ENCODE results near the gene CFAP70. TPM values are rescaled to one million over a fixed set of nuclear protein-coding genes. Genes with fewer than 3 reads are reported as not detected.
"Not testable (repeated sequence)": the region's sequence is repeated elsewhere in the genome, so short reads cannot be mapped to it uniquely, and the experiment has no call there.

Gene CFAP70
- total RNA-seq, 4 donors from 2014 or later, result 2.0 to 3.2 (median 3.0) TPM

DNA sequence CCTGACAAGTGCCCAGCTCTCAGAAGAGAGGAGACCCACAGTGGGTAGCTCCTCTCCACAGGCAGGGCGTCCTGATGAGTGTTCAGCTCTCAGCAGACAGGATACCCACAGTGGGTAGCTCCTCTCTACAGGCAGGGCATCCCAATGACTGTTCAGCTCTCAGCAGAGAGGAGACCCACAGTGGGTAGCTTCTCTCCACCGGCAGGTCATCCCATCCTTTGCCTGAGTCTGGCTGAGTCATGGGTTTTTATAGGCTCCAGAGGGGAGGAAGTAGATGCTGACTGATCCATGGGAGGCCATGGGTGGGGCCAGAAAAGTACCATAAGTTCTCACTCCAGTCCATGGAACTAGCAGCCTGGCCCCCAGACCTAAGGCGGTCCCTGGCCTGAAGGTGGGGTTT, 18.5 kb downstream of the CFAP70 start:
- ATAC-seq (ENCODE audit: low FRiP score), result no peak
- no peak for DNase-seq (ENCODE audit: low spot score)
- TF ChIP-seq, protein P1, sequence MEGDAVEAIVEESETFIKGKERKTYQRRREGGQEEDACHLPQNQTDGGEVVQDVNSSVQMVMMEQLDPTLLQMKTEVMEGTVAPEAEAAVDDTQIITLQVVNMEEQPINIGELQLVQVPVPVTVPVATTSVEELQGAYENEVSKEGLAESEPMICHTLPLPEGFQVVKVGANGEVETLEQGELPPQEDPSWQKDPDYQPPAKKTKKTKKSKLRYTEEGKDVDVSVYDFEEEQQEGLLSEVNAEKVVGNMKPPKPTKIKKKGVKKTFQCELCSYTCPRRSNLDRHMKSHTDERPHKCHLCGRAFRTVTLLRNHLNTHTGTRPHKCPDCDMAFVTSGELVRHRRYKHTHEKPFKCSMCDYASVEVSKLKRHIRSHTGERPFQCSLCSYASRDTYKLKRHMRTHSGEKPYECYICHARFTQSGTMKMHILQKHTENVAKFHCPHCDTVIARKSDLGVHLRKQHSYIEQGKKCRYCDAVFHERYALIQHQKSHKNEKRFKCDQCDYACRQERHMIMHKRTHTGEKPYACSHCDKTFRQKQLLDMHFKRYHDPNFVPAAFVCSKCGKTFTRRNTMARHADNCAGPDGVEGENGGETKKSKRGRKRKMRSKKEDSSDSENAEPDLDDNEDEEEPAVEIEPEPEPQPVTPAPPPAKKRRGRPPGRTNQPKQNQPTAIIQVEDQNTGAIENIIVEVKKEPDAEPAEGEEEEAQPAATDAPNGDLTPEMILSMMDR (IDR thresholded peaks at IDR 0.05), result no peak

DNA sequence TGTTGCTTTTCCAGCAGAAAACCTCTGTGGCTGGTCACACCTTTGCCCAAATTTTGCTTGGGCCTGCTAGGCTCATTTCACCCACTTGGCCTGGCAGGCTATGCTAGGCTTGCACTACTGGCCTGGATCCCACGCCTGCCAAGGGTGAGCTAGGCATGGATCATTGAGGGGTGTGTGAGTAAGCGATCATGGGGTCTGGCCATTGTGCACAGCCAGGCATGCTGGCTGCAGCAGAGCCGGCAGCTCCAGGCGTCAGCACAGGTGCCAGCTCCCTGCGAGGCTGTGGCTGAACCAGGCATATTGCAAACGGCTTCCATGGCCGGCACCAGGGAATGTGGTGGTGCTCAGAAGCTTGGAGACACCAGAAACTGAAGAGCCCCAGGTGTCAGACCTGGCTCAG, 19.2 kb downstream of the CFAP70 start:
- DNase-seq (ENCODE audit: low spot score) (no peak), ATAC-seq (ENCODE audit: low FRiP score) (no peak)
- TF ChIP-seq, protein P1 (IDR thresholded peaks at IDR 0.05), result no peak

DNA sequence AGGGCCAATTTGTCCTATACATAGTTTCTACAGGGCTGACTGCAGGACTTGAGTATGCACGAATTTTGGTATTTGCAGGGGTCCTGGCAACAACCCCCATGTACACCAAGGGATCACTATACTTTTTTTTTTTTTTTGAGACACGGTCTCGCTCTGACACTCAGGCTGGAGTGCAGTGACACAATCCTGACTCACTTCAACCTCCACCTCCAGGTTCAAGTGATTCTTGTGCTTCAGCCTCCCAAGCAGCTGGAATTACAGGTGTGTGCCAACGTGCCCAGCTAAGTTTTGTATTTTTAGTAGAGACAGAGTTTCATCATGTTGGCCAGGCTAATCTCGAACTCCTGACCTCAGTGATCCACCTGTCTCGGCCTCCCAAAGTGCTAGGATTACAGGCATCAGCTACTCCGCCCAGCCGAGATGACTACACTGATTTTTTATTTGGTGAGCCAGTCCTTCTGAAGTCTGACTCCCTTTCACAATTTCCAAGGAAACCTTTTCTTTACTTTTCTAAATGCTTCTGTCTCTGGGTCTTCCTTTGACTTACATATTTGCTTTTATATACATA, 19.8 kb downstream of the CFAP70 start:
- DNase-seq (ENCODE audit: low spot score) (no peak), ATAC-seq (ENCODE audit: low FRiP score) (no peak)
- TF ChIP-seq, protein P1 (IDR thresholded peaks at IDR 0.05), result no peak

- TF ChIP-seq, protein P1 (IDR thresholded peaks at IDR 0.05), result no peak
- no peak for ATAC-seq (ENCODE audit: low FRiP score)
- no peak for DNase-seq (ENCODE audit: low spot score)
Measured at GRCh38 chr10:73333202-73333601, 25.5 kb downstream of the CFAP70 start.

DNA sequence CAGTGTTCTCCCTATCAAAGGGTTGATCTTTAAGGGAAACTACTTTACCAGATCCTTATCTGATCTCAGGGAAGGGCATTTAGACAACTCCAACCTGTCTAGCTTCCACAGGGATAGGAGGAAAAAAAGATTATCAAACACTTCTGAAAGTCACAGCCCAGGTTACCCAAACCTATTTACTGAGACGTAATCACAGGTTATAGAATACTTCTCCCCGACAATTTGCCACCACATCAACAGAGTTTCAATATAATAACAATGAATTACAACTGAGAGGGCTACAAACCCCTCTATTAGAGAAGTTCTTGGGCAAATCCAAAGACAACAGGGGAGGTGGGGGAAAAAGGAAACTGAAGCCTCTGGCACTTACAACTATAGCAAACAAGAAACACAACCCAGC, 26.3 kb downstream of the CFAP70 start:
- TF ChIP-seq, protein P1 (IDR thresholded peaks at IDR 0.05), result no peak
- no peak for DNase-seq (ENCODE audit: low spot score)
- no peak for ATAC-seq (ENCODE audit: low FRiP score)

GRCh38 chr10:73328523-73328922, 30.1 kb downstream of the CFAP70 start:
- DNase-seq (ENCODE audit: low spot score); ATAC-seq (ENCODE audit: low FRiP score): not testable (repeated sequence)

DNA sequence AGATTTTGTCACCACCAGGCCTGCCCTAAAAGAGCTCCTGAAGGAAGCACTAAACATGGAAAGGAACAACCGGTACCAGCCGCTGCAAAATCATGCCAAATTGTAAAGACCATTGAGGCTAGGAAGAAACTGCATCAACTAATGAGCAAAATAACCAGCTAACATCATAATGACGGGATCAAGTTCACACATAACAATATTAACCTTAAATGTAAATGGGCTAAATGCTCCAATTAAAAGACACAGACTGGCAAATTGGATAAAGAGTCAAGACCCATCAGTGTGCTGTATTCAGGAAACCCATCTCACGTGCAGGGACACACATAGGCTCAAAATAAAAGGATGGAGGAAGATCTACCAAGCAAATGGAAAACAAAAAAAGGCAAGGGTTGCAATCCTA, 33.4 kb downstream of the CFAP70 start:
- not testable (repeated sequence) for DNase-seq (ENCODE audit: low spot score); ATAC-seq (ENCODE audit: low FRiP score)

DNA sequence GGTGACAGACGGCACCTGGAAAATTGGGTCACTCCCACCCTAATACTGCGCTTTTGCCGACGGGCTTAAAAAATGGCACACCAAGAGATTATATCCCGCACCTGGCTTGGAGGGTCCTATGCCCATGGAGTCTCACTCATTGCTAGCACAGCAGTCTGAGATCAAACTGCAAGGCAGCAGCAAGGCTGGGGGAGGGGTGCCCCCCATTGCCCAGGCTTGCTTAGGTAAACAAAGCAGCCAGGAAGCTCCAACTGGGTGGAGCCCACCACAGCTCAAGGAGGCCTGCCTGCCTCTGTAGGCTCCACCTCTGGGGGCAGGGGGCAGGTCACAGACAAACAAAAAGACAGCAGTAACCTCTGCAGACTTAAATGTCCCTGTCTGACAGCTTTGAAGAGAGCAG, 35.1 kb downstream of the CFAP70 start:
- ATAC-seq (ENCODE audit: low FRiP score); DNase-seq (ENCODE audit: low spot score): not testable (repeated sequence)

- DNase-seq (ENCODE audit: low spot score) (no peak), ATAC-seq (ENCODE audit: low FRiP score) (no peak)
- TF ChIP-seq, protein P1 (IDR thresholded peaks at IDR 0.05), result no peak
Measured at GRCh38 chr10:73310475-73310874, 48.2 kb downstream of the CFAP70 start.

All from omental fat pad (tissue), 4 donors.